HEK293 (cell line): ENCODE measurements around the gene VSIG1.

Source experiments
- CTCF ChIA-PET: fragments of 350-600 bp; formaldehyde crosslinking; extraction: SDS; loops from one replicate; lab custom pipeline; 2021; ENCODE audit warnings: antibody characterized with exemption; lab: Yijun Ruan, JAX
- POLR2A ChIA-PET: fragments of 300-600 bp; formaldehyde crosslinking; extraction: SDS; loops from one replicate; lab custom pipeline; 2020; ENCODE audit warnings: antibody characterized with exemption, inconsistent platforms; lab: Yijun Ruan, JAX
- H3K27ac ChIP-seq: fragments of 200-500 bp; sonication (Bioruptor generic); 2 replicates; pipeline ENCODE4 v1.5.1; 2014; ENCODE audit warnings: low read depth, low read length, control low read depth, inconsistent platforms; ENCODE audit errors: extremely low read depth
- H3K36me3 ChIP-seq, 2 experiments: fragments of 200-500 bp in 1 of 2; sonication (Bioruptor generic) in 1 of 2; 1 replicate in 1 of 2; 2 replicates in 1 of 2; pipeline ENCODE4 v1.5.1; 2014 to 2017; ENCODE audit warnings: inconsistent platforms in 2 of 2, low read length in 2 of 2; ENCODE audit not compliant: control insufficient read depth in 2 of 2, insufficient read depth in 1 of 2
- H3K4me1 ChIP-seq: fragments of 200-500 bp; sonication (Bioruptor generic); 2 replicates; pipeline ENCODE4 v1.5.1; 2014; ENCODE audit warnings: mild to moderate bottlenecking, low read length, inconsistent platforms; ENCODE audit not compliant: control insufficient read depth, insufficient read depth
- H3K4me3 ChIP-seq: 2 replicates; pipeline ENCODE4 v1.5.1; 2011; ENCODE audit warnings: low read depth, mild to moderate bottlenecking, control low read depth, low read length, moderate library complexity
- H3K9me3 ChIP-seq: fragments of 200-500 bp; sonication (Bioruptor generic); 2 replicates; pipeline ENCODE4 v1.5.1; 2014; ENCODE audit warnings: low read depth, low read length, inconsistent platforms; ENCODE audit not compliant: control insufficient read depth, insufficient read depth
- MYNN ChIP-seq: fragments of 450-650 bp; formaldehyde crosslinking; IDR thresholded peaks from 2 replicates; pipeline ENCODE4 v1.5.1; 2016; ENCODE audit warnings: missing biosample characterization, missing genetic modification characterization, borderline replicate concordance
- SALL2 ChIP-seq: fragments of 450-650 bp; formaldehyde crosslinking; IDR thresholded peaks from 2 replicates; pipeline ENCODE4 v1.5.0; 2017; ENCODE audit warnings: missing biosample characterization, mild to moderate bottlenecking, missing genetic modification characterization, borderline replicate concordance
- SCRT2 ChIP-seq: fragments of 450-650 bp; formaldehyde crosslinking; IDR thresholded peaks from 2 replicates; pipeline ENCODE4 v1.5.1; 2016; ENCODE audit warnings: missing biosample characterization, missing genetic modification characterization
- YY1 ChIP-seq: fragments of 450-650 bp; formaldehyde crosslinking; IDR thresholded peaks from 2 replicates; pipeline ENCODE4 v1.5.1; 2018; ENCODE audit warnings: missing biosample characterization, missing genetic modification characterization
- ZBTB21 ChIP-seq: fragments of 450-650 bp; formaldehyde crosslinking; IDR thresholded peaks from 2 replicates; pipeline ENCODE4 v1.5.1; 2017; ENCODE audit warnings: missing biosample characterization, missing genetic modification characterization
- ZBTB6 ChIP-seq: fragments of 450-650 bp; formaldehyde crosslinking; IDR thresholded peaks from 2 replicates; pipeline ENCODE4 v1.5.1; 2017; ENCODE audit warnings: missing biosample characterization, missing genetic modification characterization
- ZBTB7A ChIP-seq: fragments of 450-650 bp; formaldehyde crosslinking; IDR thresholded peaks from 2 replicates; pipeline ENCODE4 v1.5.1; 2016; ENCODE audit warnings: low read depth, missing biosample characterization, missing genetic modification characterization
- ZIC2 ChIP-seq: fragments of 450-650 bp; formaldehyde crosslinking; IDR thresholded peaks from 2 replicates; pipeline ENCODE4 v1.5.1; 2016; ENCODE audit warnings: missing biosample characterization, missing genetic modification characterization
- ZNF10 ChIP-seq: fragments of 450-650 bp; formaldehyde crosslinking; IDR thresholded peaks from 2 replicates; pipeline ENCODE4 v1.5.1; 2017; ENCODE audit warnings: missing biosample characterization, missing genetic modification characterization
- ZNF121 ChIP-seq: fragments of 450-650 bp; formaldehyde crosslinking; IDR thresholded peaks from 2 replicates; pipeline ENCODE4 v1.5.1; 2016; ENCODE audit warnings: missing biosample characterization, missing genetic modification characterization
- ZNF133 ChIP-seq: fragments of 450-650 bp; formaldehyde crosslinking; IDR thresholded peaks from 2 replicates; pipeline ENCODE4 v1.5.1; 2016; ENCODE audit warnings: missing biosample characterization, missing genetic modification characterization
- ZNF18 ChIP-seq: fragments of 450-650 bp; formaldehyde crosslinking; IDR thresholded peaks from 2 replicates; pipeline ENCODE4 v1.5.1; 2016; ENCODE audit warnings: missing biosample characterization, missing genetic modification characterization
- ZNF184 ChIP-seq: fragments of 450-650 bp; IDR thresholded peaks from 2 replicates; pipeline ENCODE4 v1.5.1; 2018; ENCODE audit warnings: missing biosample characterization, mild to moderate bottlenecking, missing genetic modification characterization
- ZNF19 ChIP-seq: fragments of 450-650 bp; formaldehyde crosslinking; IDR thresholded peaks from 2 replicates; pipeline ENCODE4; 2016; ENCODE audit warnings: missing biosample characterization, missing genetic modification characterization, low read depth
- ZNF24 ChIP-seq: fragments of 450-650 bp; formaldehyde crosslinking; IDR thresholded peaks from 2 replicates; pipeline ENCODE4 v1.5.1; 2016; ENCODE audit warnings: missing biosample characterization, missing genetic modification characterization
- ZNF302 ChIP-seq: fragments of 450-650 bp; formaldehyde crosslinking; IDR thresholded peaks from 2 replicates; pipeline ENCODE4 v1.5.1; 2016; ENCODE audit warnings: missing biosample characterization, missing genetic modification characterization, low read depth
- ZNF324 ChIP-seq: fragments of 450-650 bp; formaldehyde crosslinking; IDR thresholded peaks from 2 replicates; pipeline ENCODE4 v1.5.1; 2016; ENCODE audit warnings: missing biosample characterization, missing genetic modification characterization
- ZNF433 ChIP-seq: fragments of 450-650 bp; formaldehyde crosslinking; IDR thresholded peaks from 2 replicates; pipeline ENCODE4 v1.5.1; 2016; ENCODE audit warnings: missing biosample characterization, missing genetic modification characterization, low read depth
- ZNF560 ChIP-seq: fragments of 450-650 bp; formaldehyde crosslinking; IDR thresholded peaks from 2 replicates; pipeline ENCODE4 v1.5.1; 2017; ENCODE audit warnings: missing biosample characterization, missing genetic modification characterization, borderline replicate concordance
- ZNF571 ChIP-seq: fragments of 450-650 bp; formaldehyde crosslinking; IDR thresholded peaks from 2 replicates; pipeline ENCODE4 v1.5.0; 2017; ENCODE audit warnings: missing biosample characterization, missing genetic modification characterization
- ZNF600 ChIP-seq: fragments of 450-650 bp; formaldehyde crosslinking; IDR thresholded peaks from 2 replicates; pipeline ENCODE4 v1.5.1; 2016; ENCODE audit warnings: missing biosample characterization, missing genetic modification characterization
- ZNF658 ChIP-seq: fragments of 450-650 bp; formaldehyde crosslinking; IDR thresholded peaks from 2 replicates; pipeline ENCODE4; 2016; ENCODE audit warnings: missing biosample characterization, missing genetic modification characterization
- ZNF704 ChIP-seq: fragments of 450-650 bp; formaldehyde crosslinking; IDR thresholded peaks from 2 replicates; pipeline ENCODE4 v1.5.1; 2016; ENCODE audit warnings: missing biosample characterization, missing genetic modification characterization
- ZSCAN30 ChIP-seq: fragments of 450-650 bp; IDR thresholded peaks from 2 replicates; pipeline ENCODE4 v1.5.1; 2018; ENCODE audit warnings: missing biosample characterization, mild to moderate bottlenecking, missing genetic modification characterization, moderate library complexity
- TF ChIP-seq, protein P1 (sequence below): fragments of 450-650 bp; formaldehyde crosslinking; IDR thresholded peaks from 2 replicates; pipeline ENCODE4 v1.5.1; 2016; ENCODE audit warnings: missing biosample characterization, missing genetic modification characterization
- TF ChIP-seq, protein P2 (sequence below): fragments of 450-650 bp; formaldehyde crosslinking; IDR thresholded peaks from 2 replicates; pipeline ENCODE4 v1.5.1; 2016; ENCODE audit warnings: missing biosample characterization, missing genetic modification characterization

VSIG1 gene

DNA sequence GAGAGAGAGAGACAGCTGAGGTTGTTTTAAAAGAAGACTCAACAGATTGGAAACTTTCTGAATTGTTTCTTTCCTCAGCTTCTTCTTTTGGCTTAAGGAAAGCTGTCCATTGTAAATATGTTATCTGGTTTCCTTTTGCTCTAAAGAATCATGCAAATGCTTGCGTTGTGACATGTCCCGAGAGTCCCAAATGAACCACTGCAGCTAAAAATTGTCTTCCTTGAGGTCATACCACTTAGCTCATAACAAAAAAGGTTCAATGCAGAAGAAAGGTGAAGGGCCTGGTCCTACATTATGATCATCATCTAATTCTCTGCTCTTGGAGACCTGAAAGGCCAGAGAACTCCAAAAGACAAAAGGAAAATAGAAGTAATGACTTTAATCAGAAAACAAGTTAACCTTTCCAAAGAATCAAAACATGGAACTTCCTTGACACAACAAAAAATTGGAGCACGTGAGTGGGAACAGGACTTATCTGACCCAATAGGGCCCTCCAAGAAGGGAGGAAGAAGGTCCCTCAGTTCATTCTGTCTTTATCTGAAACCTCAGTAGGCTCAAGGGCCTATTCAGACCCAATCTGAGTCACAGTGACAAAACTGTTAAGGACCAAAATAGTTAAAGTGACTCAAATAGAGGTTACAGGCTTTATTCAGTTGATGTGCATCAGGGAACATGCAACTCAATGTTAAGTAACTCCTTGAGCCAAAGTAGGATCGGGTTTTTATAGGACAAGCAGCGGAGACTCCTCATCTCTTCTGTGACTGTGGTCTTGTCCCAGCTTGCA lies 14.7 kb upstream of the VSIG1 start:
- ChIA-PET POLR2A (no interaction called here), CTCF (interaction anchor here (0.6 kb wide), 1 partner anchor 591 kb away, joined by 3 read pairs; no protein-coding TSS in a partner anchor)
- no peak overlapping the region for H3K27ac ChIP-seq
- no peaks in the 10 kb centered on the region for H3K9me3 ChIP-seq
- H3K36me3 ChIP-seq, result no peaks in the 10 kb centered on the region
- TF ChIP-seq ZNF302, result no peak
- no peak for TF ChIP-seq ZNF184
- no peak for TF ChIP-seq SCRT2 (tag by site-specific recombination)
- TF ChIP-seq ZNF600 (tag by site-specific recombination), result no peak
- TF ChIP-seq, protein P1, sequence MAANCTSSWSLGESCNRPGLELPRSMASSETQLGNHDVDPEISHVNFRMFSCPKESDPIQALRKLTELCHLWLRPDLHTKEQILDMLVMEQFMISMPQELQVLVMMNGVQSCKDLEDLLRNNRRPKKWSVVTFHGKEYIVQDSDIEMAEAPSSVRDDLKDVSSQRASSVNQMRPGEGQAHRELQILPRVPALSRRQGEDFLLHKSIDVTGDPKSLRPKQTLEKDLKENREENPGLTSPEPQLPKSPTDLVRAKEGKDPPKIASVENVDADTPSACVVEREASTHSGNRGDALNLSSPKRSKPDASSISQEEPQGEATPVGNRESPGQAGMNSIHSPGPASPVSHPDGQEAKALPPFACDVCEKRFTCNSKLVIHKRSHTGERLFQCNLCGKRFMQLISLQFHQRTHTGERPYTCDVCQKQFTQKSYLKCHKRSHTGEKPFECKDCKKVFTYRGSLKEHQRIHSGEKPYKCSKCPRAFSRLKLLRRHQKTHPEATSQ, result no peak
- no peak for TF ChIP-seq SALL2
- no peak for TF ChIP-seq ZNF324 (tag by site-specific recombination)
- TF ChIP-seq ZNF19 (tag by site-specific recombination), result no peak
- TF ChIP-seq ZNF658 (tag by site-specific recombination), result no peak
- TF ChIP-seq ZNF10 (tag by site-specific recombination), result no peak
- no peak for TF ChIP-seq ZNF121 (tag by site-specific recombination)
- no peak for TF ChIP-seq ZSCAN30 (tag by site-specific recombination)
- no peak for TF ChIP-seq ZNF560 (tag by site-specific recombination)
- TF ChIP-seq YY1 (tag by site-specific recombination), result no peak
- no peak for TF ChIP-seq ZIC2 (tag by site-specific recombination)
- no peak for TF ChIP-seq ZBTB6 (tag by site-specific recombination)
- no peak for TF ChIP-seq ZNF24 (tag by site-specific recombination)
- no peak overlapping the region for H3K4me3 ChIP-seq
- H3K4me1 ChIP-seq, result no peaks in the 10 kb centered on the region

GRCh38 chrX:108032944-108033343 lies 11.9 kb upstream of the VSIG1 start:
- TF ChIP-seq, protein P2, sequence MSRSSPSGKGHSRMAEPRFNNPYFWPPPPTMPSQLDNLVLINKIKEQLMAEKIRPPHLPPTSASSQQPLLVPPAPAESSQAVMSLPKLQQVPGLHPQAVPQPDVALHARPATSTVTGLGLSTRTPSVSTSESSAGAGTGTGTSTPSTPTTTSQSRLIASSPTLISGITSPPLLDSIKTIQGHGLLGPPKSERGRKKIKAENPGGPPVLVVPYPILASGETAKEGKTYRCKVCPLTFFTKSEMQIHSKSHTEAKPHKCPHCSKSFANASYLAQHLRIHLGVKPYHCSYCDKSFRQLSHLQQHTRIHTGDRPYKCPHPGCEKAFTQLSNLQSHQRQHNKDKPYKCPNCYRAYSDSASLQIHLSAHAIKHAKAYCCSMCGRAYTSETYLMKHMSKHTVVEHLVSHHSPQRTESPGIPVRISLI, result no peak
- POLR2A ChIA-PET, result no interaction called here

DNA sequence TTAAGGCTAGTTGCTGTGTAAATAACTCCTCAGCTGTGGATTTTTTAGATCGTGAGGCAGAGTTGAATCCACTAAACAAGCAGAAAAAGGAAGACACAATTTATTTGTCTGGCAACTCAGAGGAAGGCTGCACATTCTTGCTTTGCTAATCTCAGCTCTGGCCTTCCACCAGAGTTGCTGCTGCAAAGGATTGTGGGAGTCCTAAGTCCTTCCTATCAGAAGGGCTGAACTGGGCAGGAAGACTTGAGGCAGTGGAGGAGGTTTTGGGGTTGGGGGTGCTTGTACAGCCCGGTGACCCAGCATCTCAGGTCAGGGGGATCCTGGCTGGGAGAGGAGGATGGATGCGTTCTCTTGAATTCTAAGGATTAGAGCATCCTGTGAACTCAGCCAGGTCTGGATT lies 11.0 kb upstream of the VSIG1 start:
- no peak overlapping the region for H3K4me3 ChIP-seq
- no peaks in the 10 kb centered on the region for H3K9me3 ChIP-seq
- H3K36me3 ChIP-seq, result no peaks in the 10 kb centered on the region
- ChIA-PET CTCF (interaction anchor here (1.2 kb wide), 1 partner anchor 13 kb away, joined by 4 read pairs; no protein-coding TSS in a partner anchor), POLR2A (no interaction called here)
- H3K27ac ChIP-seq, result no peak overlapping the region
- H3K4me1 ChIP-seq, result no peaks in the 10 kb centered on the region
- TF ChIP-seq ZNF571 (tag by site-specific recombination) (no peak), ZNF18 (tag by site-specific recombination) (no peak), ZBTB21 (no peak), ZNF133 (no peak), ZNF433 (no peak), ZNF704 (tag by site-specific recombination) (no peak), MYNN (tag by site-specific recombination) (no peak), ZBTB7A (no peak)

More at GRCh38 chrX:108032944-108033343, 11.9 kb upstream of the VSIG1 start:
- Histone ChIP-seq H3K4me3 (no peak overlapping the region), H3K9me3 (no peaks in the 10 kb centered on the region), H3K4me1 (no peaks in the 10 kb centered on the region), H3K36me3 (no peaks in the 10 kb centered on the region), H3K27ac (no peak overlapping the region)
- CTCF ChIA-PET, result interaction anchor here (1.1 to 1.2 kb wide), 2 partner anchors 12 to 13 kb away, joined by 3 to 4 read pairs; no protein-coding TSS in a partner anchor
